RWPE1 (cell line): ENCODE measurements around the gene TSPYL1.

ENCODE experiments used
- CTCF ChIA-PET: fragments of 350-600 bp; sonication (Branson Sonifier 250); formaldehyde crosslinking; extraction: SDS; loops from one replicate; lab custom pipeline; 2021; lab: Yijun Ruan, JAX
- POLR2A ChIA-PET: fragments of 400-600 bp; formaldehyde crosslinking; extraction: SDS; loops from one replicate; lab custom pipeline; 2020; ENCODE audit warnings: antibody characterized with exemption; ENCODE audit not compliant: low non-redundant PET; lab: Yijun Ruan, JAX
- DNase-seq: peaks from one replicate; pipeline ENCODE4 v3.0.0; 2012; ENCODE audit warnings: low spot score
- H3K27ac ChIP-seq: fragments of 450-650 bp; 2 replicates; pipeline ENCODE4 v1.5.1; 2017
- CTCF ChIP-seq: fragments of 450-650 bp; conservative IDR thresholded peaks from 2 replicates; pipeline ENCODE4 v1.5.1; 2017; ENCODE audit warnings: low read depth, mild to moderate bottlenecking

The TSPYL1 gene

DNA sequence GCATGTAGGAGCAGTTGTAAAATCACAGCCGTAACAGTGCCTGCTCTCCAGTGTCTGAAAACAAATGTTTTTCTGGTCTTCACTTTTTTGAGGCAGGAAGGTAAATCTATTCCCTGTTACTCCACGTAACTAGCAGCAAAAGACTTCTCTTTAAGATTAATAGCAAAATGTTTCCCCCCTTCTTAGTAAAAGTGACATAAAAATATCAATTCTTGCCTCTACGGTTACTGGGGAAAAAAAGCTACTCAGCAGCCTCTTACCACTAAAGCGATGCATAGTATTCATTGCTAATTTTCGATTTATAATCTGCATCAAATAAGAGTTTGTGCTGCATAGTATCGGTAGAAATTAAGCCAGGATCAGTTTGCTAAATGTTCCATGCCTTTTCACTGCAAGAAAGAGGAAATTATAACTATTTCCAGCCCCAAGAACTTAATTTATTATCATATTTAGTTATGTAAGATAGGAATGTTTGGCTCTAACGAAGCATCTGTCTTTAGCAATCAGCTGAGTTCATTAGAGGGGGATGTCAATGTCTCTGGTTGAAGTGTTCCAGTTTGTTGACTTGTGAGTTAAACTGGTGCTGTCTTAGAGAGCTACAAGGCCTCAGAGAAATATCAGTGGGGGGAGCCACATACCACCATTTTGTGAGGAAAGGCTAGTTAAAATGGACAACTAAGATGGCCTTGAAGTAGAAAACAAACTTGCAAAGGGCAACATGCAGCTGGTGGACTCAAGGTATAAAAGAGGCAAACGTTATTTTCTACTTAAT, 617 bp upstream of the TSPYL1 start:
- CTCF ChIA-PET, result interaction anchor here (1.2 to 3.8 kb wide), 3 partner anchors 7 to 291 kb away, joined by 7 to 23 read pairs (median 13); partner anchors contain the start of gene RWDD1
- no peak for TF ChIP-seq CTCF
- peak overlapping the region; percentile 97 for H3K27ac ChIP-seq
- no peak for DNase-seq
- POLR2A ChIA-PET, result interaction anchor here (0.6 kb wide), 1 partner anchor 26 kb away, joined by 3 read pairs; the partner anchor contains the start of gene TSPYL4

GRCh38 chr6:116278854-116279231, 887 bp downstream of the TSPYL1 start:
- POLR2A ChIA-PET, result no interaction called here
- CTCF ChIA-PET, result interaction anchor here (0.7 to 3.8 kb wide), 5 partner anchors 9 to 334 kb away, joined by 3 to 23 read pairs (median 7); partner anchors contain the start of gene RWDD1
- TF ChIP-seq CTCF, result no peak
- DNase-seq, result peak; percentile 31
- H3K27ac ChIP-seq, result peak overlapping the region; percentile 97

DNA sequence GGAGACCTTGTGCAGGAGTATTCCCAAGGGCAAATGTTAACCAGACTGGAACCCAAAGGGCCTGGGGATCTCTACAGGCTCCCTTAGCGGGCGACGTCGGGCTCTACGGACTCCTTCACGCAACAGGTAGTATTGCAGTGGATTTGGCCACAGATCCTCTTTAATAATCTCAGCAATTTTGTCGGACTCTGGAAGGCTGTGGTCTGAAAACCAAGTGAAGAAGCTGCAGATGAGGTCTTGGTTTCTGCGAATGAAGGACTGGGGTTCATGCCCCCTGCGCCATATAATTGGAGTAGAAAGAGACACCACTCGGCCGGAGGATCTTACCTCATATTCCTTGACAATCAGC, 1.3 kb downstream of the TSPYL1 start:
- POLR2A ChIA-PET, result no interaction called here
- no peak for TF ChIP-seq CTCF
- H3K27ac ChIP-seq, result peak overlapping the region; percentile 97
- no peak for DNase-seq
- CTCF ChIA-PET, result interaction anchor here (0.8 to 3.8 kb wide), 3 partner anchors 9 to 60 kb away, joined by 3 to 23 read pairs (median 7); no protein-coding TSS in a partner anchor

DNA sequence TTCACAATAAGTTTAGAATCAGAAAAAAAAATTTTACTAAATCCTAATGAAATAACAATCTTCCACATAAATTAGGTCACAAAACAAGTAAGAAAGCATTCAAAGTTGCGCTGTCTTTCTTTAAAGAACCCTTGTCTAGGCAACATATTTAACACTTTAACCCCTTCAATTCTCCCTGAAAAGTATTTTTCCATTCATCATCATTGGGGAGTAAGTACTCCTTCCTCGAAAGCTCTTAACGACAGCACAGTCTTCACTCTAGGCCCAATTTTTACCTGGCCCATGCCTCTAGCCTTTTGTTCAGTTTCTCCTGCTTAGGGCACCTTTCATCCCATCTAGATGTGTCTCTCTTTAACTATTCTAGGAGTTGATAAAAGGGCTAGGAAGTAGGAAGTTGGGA, 2.6 kb downstream of the TSPYL1 start:
- DNase-seq, result no peak
- CTCF ChIA-PET, result interaction anchor here (3.8 kb wide), 1 partner anchor 8 kb away, joined by 23 read pairs; no protein-coding TSS in a partner anchor
- TF ChIP-seq CTCF, result no peak
- no peak overlapping the region for H3K27ac ChIP-seq
- POLR2A ChIA-PET, result no interaction called here

DNA sequence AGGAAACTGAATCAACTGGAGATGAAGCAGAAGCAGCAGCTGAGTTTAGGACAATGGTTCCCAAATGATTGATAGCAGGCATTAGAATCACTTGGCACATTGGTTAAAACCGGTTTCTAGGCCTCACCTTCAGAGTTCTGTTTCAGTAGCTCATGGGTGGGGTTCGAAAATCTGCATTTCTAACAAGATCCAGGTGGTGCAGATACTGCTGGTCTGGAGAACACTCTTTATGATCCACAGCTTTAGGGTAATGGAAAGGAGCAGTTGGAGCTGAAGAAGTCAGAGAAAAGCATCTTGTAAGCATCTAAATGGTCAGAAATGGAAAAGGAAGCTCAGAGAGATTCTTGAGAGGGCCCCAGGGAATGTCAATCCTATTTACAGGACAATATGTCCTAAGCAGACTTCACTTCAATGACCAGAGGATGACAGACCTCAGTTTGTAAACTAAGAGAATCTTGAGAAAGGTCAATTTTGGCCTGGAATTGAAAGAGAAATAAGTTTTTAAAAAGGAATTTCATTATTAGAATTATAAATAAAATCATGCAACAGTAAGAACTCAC, 8.5 kb downstream of the TSPYL1 start:
- CTCF ChIA-PET, result interaction anchor here (1.4 kb wide), 1 partner anchor 16 kb away, joined by 6 read pairs; no protein-coding TSS in a partner anchor
- no peak for TF ChIP-seq CTCF
- H3K27ac ChIP-seq, result no peak overlapping the region
- DNase-seq, result no peak
- POLR2A ChIA-PET, result no interaction called here

DNA sequence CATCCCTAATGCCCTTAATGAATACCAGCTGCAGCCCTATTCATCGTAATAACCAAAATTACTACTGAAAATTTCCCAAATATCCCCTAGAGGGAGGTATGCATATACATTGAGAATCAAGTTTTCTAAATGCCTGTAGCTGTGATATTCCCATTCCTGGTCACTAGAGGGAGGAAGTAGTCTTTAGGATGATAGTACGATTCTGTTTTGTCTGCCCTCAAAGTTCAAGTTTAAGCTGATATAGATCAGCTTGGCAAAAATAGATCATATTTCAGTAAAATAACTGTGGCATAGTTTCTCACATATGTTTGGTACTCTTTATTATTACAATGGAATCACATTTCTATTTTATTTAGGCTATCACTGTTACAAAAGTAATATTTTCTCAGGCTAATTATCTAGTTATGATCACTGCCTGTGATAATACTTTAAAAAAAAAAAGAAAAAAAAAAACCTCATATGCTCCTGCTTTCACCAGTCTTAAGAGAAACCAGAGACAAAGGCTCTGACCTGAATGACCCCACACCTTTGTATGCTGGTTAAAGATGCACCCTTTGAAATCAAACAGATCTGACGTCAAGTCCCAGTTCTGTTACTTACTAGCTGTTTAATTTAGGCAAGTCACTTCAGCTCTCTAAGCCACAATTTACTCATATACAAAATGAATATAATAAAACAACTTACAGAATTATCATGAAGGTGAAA, 11.0 kb downstream of the TSPYL1 start:
- no peak overlapping the region for H3K27ac ChIP-seq
- ChIA-PET POLR2A (interaction anchor here (0.8 kb wide), 1 partner anchor 293 kb away, joined by 3 read pairs; no protein-coding TSS in a partner anchor), CTCF (interaction anchor here (0.6 to 1.8 kb wide), 18 partner anchors 10 to 515 kb away, joined by 3 to 23 read pairs (median 3); partner anchors contain the start of gene TSPYL1)

More for the DNA sequence above, 11.0 kb downstream of the TSPYL1 start:
- peak; percentile 68 for DNase-seq
- TF ChIP-seq CTCF, result peak; percentile 94
